Uterus (tissue), 4 donors: ENCODE data around the gene MALT1. TPM values are rescaled to one million over a fixed set of nuclear protein-coding genes. Genes with fewer than 3 reads are reported as not detected.
"Not testable (repeated sequence)": the region's sequence is repeated elsewhere in the genome, so short reads cannot be mapped to it uniquely, and the experiment has no call there.

Source experiments
- DNase-seq, 2 donors: peaks; one replicate each; pipeline ENCODE4 v3.0.0-alpha.2; 2019 to 2020
- H3K27ac ChIP-seq, 2 donors: fragments of 200-600 bp; sonication (generic); 1 replicate in 1 of 2; 2 replicates in 1 of 2; pipeline ENCODE4 v1.5.1; 2016 to 2018
- H3K27me3 ChIP-seq, 2 donors: fragments of 200-600 bp; sonication (generic); one replicate each; pipeline ENCODE4 v1.5.1; 2018 to 2019; ENCODE audit warnings: control low read depth in 1 of 2
- H3K36me3 ChIP-seq, 2 donors: fragments of 200-600 bp; sonication (generic); one replicate each; pipeline ENCODE4 v1.5.1; 2019; ENCODE audit warnings: control low read depth in 1 of 2
- H3K4me1 ChIP-seq, 2 donors: fragments of 200-600 bp; sonication (generic); one replicate each; pipeline ENCODE4 v1.5.1; 2018 to 2019; ENCODE audit warnings: control low read depth in 1 of 2
- H3K4me3 ChIP-seq, 2 donors: fragments of 200-600 bp; sonication (generic); 1 replicate in 1 of 2; 2 replicates in 1 of 2; pipeline ENCODE4 v1.5.1; 2018 to 2019; ENCODE audit warnings: mild to moderate bottlenecking in 1 of 2
- H3K9me3 ChIP-seq, 2 donors: fragments of 200-600 bp; sonication (generic); one replicate each; pipeline ENCODE4 v1.5.1; 2019; ENCODE audit warnings: control low read depth in 1 of 2
- CTCF ChIP-seq, 4 experiments: fragments of 200-600 bp in 2 of 4; fragments of 450-650 bp in 2 of 4; sonication (generic) in 2 of 4; IDR thresholded peaks; one replicate each; pipeline ENCODE4 v1.5.1; 2016 to 2019; ENCODE audit warnings: antibody characterized with exemption in 4 of 4, mild to moderate bottlenecking in 2 of 4, moderate library complexity in 1 of 4
- POLR2A ChIP-seq, 2 donors: fragments of 450-650 bp; IDR thresholded peaks; one replicate each; pipeline ENCODE4 v1.6.1; 2016; ENCODE audit warnings: antibody characterized with exemption in 2 of 2, mild to moderate bottlenecking in 1 of 2, moderate library complexity in 1 of 2
- intact Hi-C: fragments of 100-400 bp; cut with DNase I; formaldehyde crosslinking; loops from one replicate; pipeline ENCODE4 v1.15.1; 2023; ENCODE audit warnings: low total_unique reads
- total RNA-seq, 4 donors: library from RNA; depleted of rRNA in 3 of 4; stranded (reverse); fragments of >200 nt in 3 of 4; gene quantifications; one replicate each; pipeline versions ENCODE4 v1.1.0 to v1.2.4, GENCODE V29; 2014 to 2023
- donor health status: DM: yes; HTN: yes; CAD: no.

The MALT1 gene
- total RNA-seq, 4 donors from 2014 or later: 22.1 to 51.4 (median 30.5) TPM

- no peak for TF ChIP-seq POLR2A (IDR thresholded peaks at IDR 0.05)
- no peak for TF ChIP-seq CTCF (IDR thresholded peaks at IDR 0.05)
- H3K27ac ChIP-seq: no peak overlapping the region
- intact Hi-C loops: no loop called here
- H3K9me3 ChIP-seq: no peaks in the 10 kb centered on the region
- H3K36me3 ChIP-seq: no peaks in the 10 kb centered on the region
- no peak for DNase-seq
- H3K4me3 ChIP-seq: no peak overlapping the region
- H3K4me1 ChIP-seq: no peaks in the 10 kb centered on the region
- no peaks in the 10 kb centered on the region for H3K27me3 ChIP-seq
Measured at GRCh38 chr18:58753976-58754375, 82.7 kb downstream of the MALT1 start.

GRCh38 chr18:58754544-58755068 is 83.3 kb downstream of the MALT1 start:
- TF ChIP-seq CTCF (IDR thresholded peaks at IDR 0.05) (no peak), POLR2A (IDR thresholded peaks at IDR 0.05) (no peak)
- no peak for DNase-seq
- intact Hi-C loops: no loop called here
- Histone ChIP-seq H3K27me3 (no peaks in the 10 kb centered on the region), H3K27ac (no peak overlapping the region), H3K9me3 (no peaks in the 10 kb centered on the region), H3K4me3 (no peak overlapping the region), H3K4me1 (no peaks in the 10 kb centered on the region), H3K36me3 (no peaks in the 10 kb centered on the region)

- Histone ChIP-seq H3K27ac (no peak overlapping the region), H3K27me3 (no peaks in the 10 kb centered on the region), H3K36me3 (no peaks in the 10 kb centered on the region), H3K4me3 (no peak overlapping the region), H3K4me1 (no peaks in the 10 kb centered on the region), H3K9me3 (no peaks in the 10 kb centered on the region)
- DNase-seq: no peak
- TF ChIP-seq POLR2A (IDR thresholded peaks at IDR 0.05) (no peak), CTCF (IDR thresholded peaks at IDR 0.05) (no peak)
- intact Hi-C loops: no loop called here
Measured at GRCh38 chr18:58755304-58756010, 84.2 kb downstream of the MALT1 start.

GRCh38 chr18:58756148-58756547 is 84.9 kb downstream of the MALT1 start:
- no peak overlapping the region for H3K27ac ChIP-seq
- H3K27me3 ChIP-seq: no peaks in the 10 kb centered on the region
- no peaks in the 10 kb centered on the region for H3K4me1 ChIP-seq
- TF ChIP-seq POLR2A (IDR thresholded peaks at IDR 0.05): no peak
- no peaks in the 10 kb centered on the region for H3K36me3 ChIP-seq
- no peaks in the 10 kb centered on the region for H3K9me3 ChIP-seq
- intact Hi-C loops: no loop called here
- no peak for DNase-seq
- H3K4me3 ChIP-seq: no peak overlapping the region

- intact Hi-C loops: no loop called here
- H3K27ac ChIP-seq: no peak overlapping the region
- TF ChIP-seq POLR2A (IDR thresholded peaks at IDR 0.05): no peak
- no peak for TF ChIP-seq CTCF (IDR thresholded peaks at IDR 0.05)
- H3K9me3 ChIP-seq: no peaks in the 10 kb centered on the region
- no peak overlapping the region for H3K4me3 ChIP-seq
- no peaks in the 10 kb centered on the region for H3K36me3 ChIP-seq
- DNase-seq: no peak
- no peaks in the 10 kb centered on the region for H3K27me3 ChIP-seq
- H3K4me1 ChIP-seq: no peaks in the 10 kb centered on the region
Measured at GRCh38 chr18:58756596-58757240, 85.5 kb downstream of the MALT1 start.

GRCh38 chr18:58757351-58757750 is 86.1 kb downstream of the MALT1 start:
- DNase-seq, H3K27ac ChIP-seq, H3K4me1 ChIP-seq, H3K4me3 ChIP-seq, H3K9me3 ChIP-seq, H3K27me3 ChIP-seq, intact Hi-C loops, H3K36me3 ChIP-seq: not testable (repeated sequence)
